H9 (cell line): Measurements from ENCODE around the gene GADD45GIP1. TPM values are rescaled to one million over a fixed set of nuclear protein-coding genes. Genes with fewer than 3 reads are reported as not detected.

Source experiments
- DNase-seq: peaks from one replicate; pipeline ENCODE4 v3.0.0-alpha.2; 2017
- H2AFZ ChIP-seq: one replicate; pipeline ENCODE4 v1.6.1; 2013; ENCODE audit warnings: mild to moderate bottlenecking, low read length, control low read depth, moderate library complexity
- H2AK5ac ChIP-seq: 2 replicates; pipeline ENCODE4 v1.6.1; 2013; ENCODE audit warnings: low read length, control low read depth, mixed read lengths; ENCODE audit not compliant: insufficient read length
- H2BK120ac ChIP-seq: one replicate; pipeline ENCODE4 v1.6.1; 2013; ENCODE audit warnings: low read depth, mild to moderate bottlenecking, low read length, control low read depth, inconsistent platforms; ENCODE audit not compliant: poor library complexity, severe bottlenecking
- H2BK12ac ChIP-seq: 2 replicates; pipeline ENCODE4 v1.6.1; 2013; ENCODE audit warnings: low read length, control low read depth, mixed read lengths, low read depth; ENCODE audit not compliant: insufficient read length
- H2BK15ac ChIP-seq: 2 replicates; pipeline ENCODE4 v1.6.1; 2013; ENCODE audit warnings: low read depth, low read length, control low read depth
- H2BK20ac ChIP-seq: one replicate; pipeline ENCODE4 v1.6.1; 2013; ENCODE audit warnings: low read depth, mild to moderate bottlenecking, low read length, control low read depth, inconsistent platforms; ENCODE audit not compliant: poor library complexity, severe bottlenecking
- H2BK5ac ChIP-seq: 2 replicates; pipeline ENCODE4 v1.6.1; 2013; ENCODE audit warnings: low read length, control low read depth, mixed read lengths; ENCODE audit not compliant: insufficient read length
- H3K14ac ChIP-seq: 2 replicates; pipeline ENCODE4 v1.6.1; 2013; ENCODE audit warnings: low read length, control low read depth; ENCODE audit not compliant: insufficient read depth
- H3K18ac ChIP-seq: 2 replicates; pipeline ENCODE4 v1.6.1; 2013; ENCODE audit warnings: low read depth, mild to moderate bottlenecking, mixed read lengths, low read length, control low read depth; ENCODE audit not compliant: insufficient read length
- H3K23ac ChIP-seq: 2 replicates; pipeline ENCODE4 v1.6.1; 2013; ENCODE audit warnings: low read length, control low read depth, mixed read lengths, low read depth; ENCODE audit not compliant: insufficient read length
- H3K23me2 ChIP-seq: 2 replicates; pipeline ENCODE4 v1.6.1; 2013; ENCODE audit warnings: low read depth, mild to moderate bottlenecking, mixed read lengths, low read length, control low read depth; ENCODE audit not compliant: insufficient read length, poor library complexity, severe bottlenecking
- H3K27ac ChIP-seq: 2 replicates; pipeline ENCODE4 v1.5.1; 2013; ENCODE audit warnings: low read length, control low read depth, mixed read lengths, low read depth; ENCODE audit not compliant: insufficient read length
- H3K27me3 ChIP-seq: 2 replicates; pipeline ENCODE4 v1.6.1; 2013; ENCODE audit warnings: low read length, control low read depth, inconsistent platforms; ENCODE audit not compliant: insufficient read depth
- H3K4ac ChIP-seq: 2 replicates; pipeline ENCODE4 v1.6.1; 2013; ENCODE audit warnings: low read depth, mild to moderate bottlenecking, control low read depth, inconsistent platforms, low read length, moderate library complexity
- H3K4me1 ChIP-seq: 2 replicates; pipeline ENCODE4 v1.6.1; 2013; ENCODE audit warnings: low read length, control low read depth, inconsistent platforms; ENCODE audit not compliant: insufficient read depth
- H3K4me2 ChIP-seq: 2 replicates; pipeline ENCODE4 v1.6.1; 2013; ENCODE audit warnings: low read length, control low read depth, mixed read lengths; ENCODE audit not compliant: insufficient read length, insufficient read depth
- H3K56ac ChIP-seq: 2 replicates; pipeline ENCODE4 v1.6.1; 2013; ENCODE audit warnings: low read depth, mild to moderate bottlenecking, mixed read lengths, low read length, control low read depth; ENCODE audit not compliant: insufficient read length
- H3K79me1 ChIP-seq: 2 replicates; pipeline ENCODE4 v1.6.1; 2013; ENCODE audit warnings: low read depth, mild to moderate bottlenecking, moderate library complexity, low read length, control low read depth, inconsistent platforms; ENCODE audit not compliant: insufficient read depth, poor library complexity, severe bottlenecking
- H3K79me2 ChIP-seq: 2 replicates; pipeline ENCODE4 v1.6.1; 2013; ENCODE audit warnings: low read length, control low read depth, inconsistent platforms; ENCODE audit not compliant: insufficient read depth
- H3K9ac ChIP-seq: 2 replicates; pipeline ENCODE4 v1.6.1; 2013; ENCODE audit warnings: low read length, control low read depth, mixed read lengths; ENCODE audit not compliant: insufficient read length; ENCODE audit errors: extremely low read depth
- H3K9me3 ChIP-seq: one replicate; pipeline ENCODE4 v1.6.1; 2013; ENCODE audit warnings: low read depth, low read length, inconsistent platforms; ENCODE audit not compliant: control insufficient read depth
- H3T11ph ChIP-seq: one replicate; pipeline ENCODE4 v1.6.1; 2013; ENCODE audit warnings: mild to moderate bottlenecking, low read length, control low read depth, inconsistent platforms
- H4K20me1 ChIP-seq: one replicate; pipeline ENCODE4 v1.6.1; 2013; ENCODE audit not compliant: control insufficient read depth, insufficient read length, insufficient read depth
- H4K5ac ChIP-seq: 2 replicates; pipeline ENCODE4 v1.6.1; 2013; ENCODE audit warnings: low read depth, mild to moderate bottlenecking, mixed read lengths, low read length, control low read depth; ENCODE audit not compliant: insufficient read length
- H4K8ac ChIP-seq: replicated peaks from 2 replicates; pipeline ENCODE4 v1.6.1; 2013; ENCODE audit warnings: low read length, control low read depth, mixed read lengths, low read depth; ENCODE audit not compliant: insufficient read length
- H4K91ac ChIP-seq: 2 replicates; pipeline ENCODE4 v1.6.1; 2013; ENCODE audit warnings: low read depth, mild to moderate bottlenecking, moderate library complexity, mixed read lengths, low read length, control low read depth; ENCODE audit not compliant: insufficient read length
- H3K27ac Mint-ChIP-seq, 3 experiments: 2 replicates in 2 of 3; 3 replicates in 1 of 3; pipeline ENCODE4 v1.8.0; 2020 to 2021; ENCODE audit warnings: mixed read lengths in 3 of 3, mild to moderate bottlenecking in 1 of 3, moderate library complexity in 1 of 3
- H3K27me3 Mint-ChIP-seq: 2 replicates; pipeline ENCODE4 v1.8.0; 2021; ENCODE audit warnings: low read depth, mild to moderate bottlenecking, moderate library complexity, mixed read lengths
- H3K36me3 Mint-ChIP-seq, 3 experiments: 2 replicates in 2 of 3; 3 replicates in 1 of 3; pipeline ENCODE4 v1.8.0; 2020 to 2021; ENCODE audit warnings: low read depth in 3 of 3, mixed read lengths in 3 of 3; ENCODE audit not compliant: insufficient read depth in 1 of 3
- H3K4me1 Mint-ChIP-seq, 2 experiments: 2 replicates each; pipeline ENCODE4 v1.8.0; 2020; ENCODE audit warnings: mixed read lengths in 2 of 2
- H3K4me3 Mint-ChIP-seq, 2 experiments: 2 replicates in 1 of 2; 3 replicates in 1 of 2; pipeline ENCODE4 v1.8.0; 2020 to 2021; ENCODE audit warnings: mild to moderate bottlenecking in 2 of 2, mixed read lengths in 2 of 2, moderate library complexity in 1 of 2
- H3K9me3 Mint-ChIP-seq, 2 experiments: 2 replicates in 1 of 2; 3 replicates in 1 of 2; pipeline ENCODE4 v1.8.0; 2020; ENCODE audit warnings: mild to moderate bottlenecking in 2 of 2, mixed read lengths in 2 of 2, moderate library complexity in 1 of 2
- WGBS: extraction: QIAGEN DNeasy Blood & Tissue Kit; methylation state at CpG from one replicate; pipeline ENCODE4 v1.1.7; 2013; ENCODE audit warnings: missing lambda C conversion rate, low lambda C conversion rate, mixed read lengths; ENCODE audit not compliant: insufficient read length; ENCODE audit errors: extremely low coverage; 5-methylcytosine and 5-hydroxymethylcytosine counted together
- total RNA-seq: library from RNA; stranded (reverse); gene quantifications from 2 replicates; pipeline ENCODE4 v1.2.1, GENCODE V29; 2021
- TF ChIP-seq, protein P1 (sequence below): fragments of 200-600 bp; sonication (generic); conservative IDR thresholded peaks from 3 replicates; pipeline ENCODE4 v1.8.0; 2021; ENCODE audit warnings: antibody characterized with exemption, mild to moderate bottlenecking

Gene GADD45GIP1
- total RNA-seq, 1 experiment from 2014 or later, result 44.5 TPM

DNA sequence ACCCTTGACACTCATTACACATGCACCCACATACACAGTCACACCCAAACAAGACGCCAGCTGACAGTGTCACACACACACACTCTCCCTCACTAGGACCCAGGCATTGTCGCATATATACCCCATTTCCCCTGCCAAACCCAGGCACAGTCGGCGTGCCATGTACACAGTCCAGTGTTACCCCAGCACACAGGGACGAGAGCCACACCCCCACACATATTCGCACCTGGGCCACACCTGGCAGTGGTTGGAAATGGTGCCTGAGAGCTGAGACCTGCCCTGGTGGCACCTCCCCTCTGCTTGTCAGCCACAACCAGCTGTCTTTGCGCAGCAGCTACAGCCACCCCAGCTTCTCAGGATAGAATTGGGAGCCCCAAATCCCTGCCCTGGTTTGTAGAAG, 47.2 kb upstream of the GADD45GIP1 start:
- Histone ChIP-seq H2BK5ac (no peak overlapping the region), H3K23ac (no peak overlapping the region), H2BK15ac (no peak overlapping the region), H3K18ac (peak overlapping the region; percentile 4), H4K5ac (no peak overlapping the region), H3K79me2 (no peaks in the 10 kb centered on the region), H2AK5ac (no peak overlapping the region), H3K14ac (no peak overlapping the region), H3K4me2 (no peak overlapping the region), H2BK120ac (no peak overlapping the region), H3K9me3 (no peaks in the 10 kb centered on the region), H3K23me2 (no peaks in the 10 kb centered on the region), H4K91ac (no peak overlapping the region), H4K20me1 (peaks cover 2% of the 10 kb centered on the region), H3K27me3 (peaks cover 36% of the 10 kb centered on the region; the same call in 1 of the 2 replicates), H2AFZ (no peak overlapping the region), H3K56ac (no peak overlapping the region), H3K27ac (no peak overlapping the region), H4K8ac (no peak overlapping the region), H3K4me1 (no peaks in the 10 kb centered on the region), H3K4ac (no peak overlapping the region), H3K79me1 (no peaks in the 10 kb centered on the region), H2BK20ac (no peak overlapping the region), H2BK12ac (no peak overlapping the region), H3K9ac (no peak overlapping the region), H3T11ph (no peak overlapping the region)
- Mint-ChIP-seq H3K4me3 (no peak overlapping the region; a peak in 1 of 5 replicates), H3K4me1 (peaks cover 0 to 9% of the 10 kb centered on the region in 2 experiments; a peak in 2 of 4 replicates), H3K27ac (no peak overlapping the region), H3K36me3 (no peaks in the 10 kb centered on the region), H3K27me3 (peaks cover 97% of the 10 kb centered on the region), H3K9me3 (no peaks in the 10 kb centered on the region; a peak in 1 of 5 replicates)
- WGBS, result no CpG with 5 or more reads among the region's 7 CpGs
- TF ChIP-seq, protein P1, sequence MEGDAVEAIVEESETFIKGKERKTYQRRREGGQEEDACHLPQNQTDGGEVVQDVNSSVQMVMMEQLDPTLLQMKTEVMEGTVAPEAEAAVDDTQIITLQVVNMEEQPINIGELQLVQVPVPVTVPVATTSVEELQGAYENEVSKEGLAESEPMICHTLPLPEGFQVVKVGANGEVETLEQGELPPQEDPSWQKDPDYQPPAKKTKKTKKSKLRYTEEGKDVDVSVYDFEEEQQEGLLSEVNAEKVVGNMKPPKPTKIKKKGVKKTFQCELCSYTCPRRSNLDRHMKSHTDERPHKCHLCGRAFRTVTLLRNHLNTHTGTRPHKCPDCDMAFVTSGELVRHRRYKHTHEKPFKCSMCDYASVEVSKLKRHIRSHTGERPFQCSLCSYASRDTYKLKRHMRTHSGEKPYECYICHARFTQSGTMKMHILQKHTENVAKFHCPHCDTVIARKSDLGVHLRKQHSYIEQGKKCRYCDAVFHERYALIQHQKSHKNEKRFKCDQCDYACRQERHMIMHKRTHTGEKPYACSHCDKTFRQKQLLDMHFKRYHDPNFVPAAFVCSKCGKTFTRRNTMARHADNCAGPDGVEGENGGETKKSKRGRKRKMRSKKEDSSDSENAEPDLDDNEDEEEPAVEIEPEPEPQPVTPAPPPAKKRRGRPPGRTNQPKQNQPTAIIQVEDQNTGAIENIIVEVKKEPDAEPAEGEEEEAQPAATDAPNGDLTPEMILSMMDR, result no peak
- no peak for DNase-seq
